CD14-positive monocyte (primary cell): Measurements from ENCODE around the gene C2orf66. TPM values are rescaled to one million over a fixed set of nuclear protein-coding genes. Genes with fewer than 3 reads are reported as not detected.

ENCODE experiments used
- DNase-seq, 3 donors: peaks; one replicate each; pipeline ENCODE4 v3.0.0-alpha.2; 2011 to 2022
- H2AFZ ChIP-seq: 2 replicates; pipeline ENCODE4 v1.6.0; 2012; ENCODE audit warnings: mild to moderate bottlenecking, low read depth, low read length, inconsistent platforms; ENCODE audit not compliant: insufficient read depth, poor library complexity, severe bottlenecking
- H3K27ac ChIP-seq, 2 donors: 1 replicate in 1 of 2; 2 replicates in 1 of 2; pipeline ENCODE4 v1.5.1; 2012 to 2013; ENCODE audit warnings: low read length in 2 of 2, control low read depth in 1 of 2, inconsistent platforms in 1 of 2, low read depth in 1 of 2, mild to moderate bottlenecking in 1 of 2
- H3K27me3 ChIP-seq, 2 donors: one replicate each; pipeline versions ENCODE4 v1.6.0 to v1.6.1; 2011 to 2013; ENCODE audit warnings: low read length in 2 of 2; ENCODE audit not compliant: control insufficient read depth in 2 of 2, insufficient read depth in 2 of 2
- H3K36me3 ChIP-seq, 2 donors: replicated peaks in 1 of 2; 1 replicate in 1 of 2; 2 replicates in 1 of 2; pipeline versions ENCODE4 v1.5.1 to v1.6.1; 2012 to 2013; ENCODE audit warnings: low read length in 2 of 2, control low read depth in 1 of 2, inconsistent platforms in 1 of 2, mild to moderate bottlenecking in 1 of 2; ENCODE audit not compliant: insufficient read depth in 2 of 2, control insufficient read depth in 1 of 2
- H3K4me1 ChIP-seq, 2 donors: 1 replicate in 1 of 2; 2 replicates in 1 of 2; pipeline versions ENCODE4 v1.5.1 to v1.6.1; 2012 to 2013; ENCODE audit warnings: low read length in 2 of 2, control low read depth in 1 of 2, inconsistent platforms in 1 of 2, mild to moderate bottlenecking in 1 of 2, moderate library complexity in 1 of 2; ENCODE audit not compliant: insufficient read depth in 2 of 2, control insufficient read depth in 1 of 2
- H3K4me2 ChIP-seq: replicated peaks from 2 replicates; pipeline ENCODE3; 2012; ENCODE audit warnings: low read length, moderate library complexity, mild to moderate bottlenecking; ENCODE audit not compliant: poor library complexity, severe bottlenecking; ENCODE audit errors: extremely low read depth
- H3K4me3 ChIP-seq, 3 experiments: fragments of 200-600 bp in 1 of 3; sonication (generic) in 1 of 3; replicated peaks in 1 of 3; 1 replicate in 2 of 3; 2 replicates in 1 of 3; pipeline ENCODE4 v1.5.1; 2011 to 2013; ENCODE audit warnings: low read length in 3 of 3, mild to moderate bottlenecking in 3 of 3, control low read depth in 2 of 3, low read depth in 2 of 3, inconsistent platforms in 1 of 3, moderate library complexity in 1 of 3
- H3K79me2 ChIP-seq: 2 replicates; pipeline ENCODE4 v1.6.0; 2012; ENCODE audit warnings: mild to moderate bottlenecking, control low read depth, inconsistent platforms, low read length, moderate library complexity; ENCODE audit not compliant: insufficient read depth
- H3K9ac ChIP-seq: 2 replicates; pipeline ENCODE4 v1.6.0; 2017; ENCODE audit warnings: low read length, mild to moderate bottlenecking; ENCODE audit not compliant: insufficient read depth, poor library complexity, severe bottlenecking
- H3K9me3 ChIP-seq, 2 donors: replicated peaks in 1 of 2; 1 replicate in 1 of 2; 2 replicates in 1 of 2; pipeline versions ENCODE4 v1.5.1 to v1.6.1; 2012 to 2013; ENCODE audit warnings: low read length in 2 of 2, control low read depth in 1 of 2; ENCODE audit not compliant: control insufficient read depth in 1 of 2, insufficient read depth in 1 of 2
- H4K20me1 ChIP-seq: 2 replicates; pipeline ENCODE4 v1.6.0; 2012; ENCODE audit warnings: mild to moderate bottlenecking, low read length, control low read depth, moderate library complexity; ENCODE audit not compliant: insufficient read depth
- H3K27ac Mint-ChIP-seq, 7 donors: one replicate each; pipeline ENCODE4 v1.8.0; 2020; ENCODE audit warnings: mild to moderate bottlenecking in 7 of 7, mixed read lengths in 7 of 7, moderate library complexity in 6 of 7, inconsistent platforms in 2 of 7
- H3K27me3 Mint-ChIP-seq, 3 donors: one replicate each; pipeline ENCODE4 v1.8.0; 2021 to 2022; ENCODE audit warnings: low read depth in 3 of 3, mild to moderate bottlenecking in 3 of 3, mixed read lengths in 3 of 3, moderate library complexity in 3 of 3, inconsistent platforms in 1 of 3
- H3K36me3 Mint-ChIP-seq, 2 donors: one replicate each; pipeline ENCODE4 v1.8.0; 2020; ENCODE audit warnings: mixed read lengths in 2 of 2, inconsistent platforms in 1 of 2, mild to moderate bottlenecking in 1 of 2
- H3K4me1 Mint-ChIP-seq: one replicate; pipeline ENCODE4 v1.8.0; 2020; ENCODE audit warnings: mild to moderate bottlenecking, mixed read lengths
- H3K4me3 Mint-ChIP-seq, 2 donors: one replicate each; pipeline ENCODE4 v1.8.0; 2020; ENCODE audit warnings: mild to moderate bottlenecking in 2 of 2, mixed read lengths in 2 of 2, moderate library complexity in 1 of 2
- H3K9me3 Mint-ChIP-seq, 7 donors: one replicate each; pipeline ENCODE4 v1.8.0; 2020 to 2022; ENCODE audit warnings: mixed read lengths in 7 of 7, mild to moderate bottlenecking in 6 of 7, moderate library complexity in 6 of 7, inconsistent platforms in 2 of 7
- WGBS: methylation state at CpG from one replicate; pipeline ENCODE4 v1.1.5; 2013; ENCODE audit warnings: missing lambda C conversion rate; ENCODE audit not compliant: insufficient coverage; 5-methylcytosine and 5-hydroxymethylcytosine counted together
- intact Hi-C, 2 donors: fragments of 100-400 bp; cut with micrococcal nuclease; formaldehyde crosslinking; loops; one replicate each; pipeline versions ENCODE4 v1.15.0 to v1.15.1; 2023
- polyA plus RNA-seq, 3 donors: library from polyadenylated mRNA; depleted of rRNA in 1 of 3; unstranded in 2 of 3; stranded (reverse) in 1 of 3; fragments of 300-500 nt in 2 of 3; fragments of >200 nt in 1 of 3; fragmentation: Illumina TruSeq in 2 of 3; gene quantifications; 1 replicate in 2 of 3; 2 replicates in 1 of 3; pipeline ENCODE4 v1.2.3, GENCODE V29; 2012 to 2021
- small RNA-seq: library from RNA; depleted of rRNA; stranded (forward); fragments of <200 nt; gene quantifications from one replicate; pipeline ENCODE3, GENCODE V24; 2012; ENCODE audit warnings: low read depth; ENCODE audit not compliant: insufficient read length
- TF ChIP-seq, protein P1 (sequence below): fragments of 200-600 bp; IDR thresholded peaks from one replicate; pipeline ENCODE4 v1.8.0; 2022; ENCODE audit warnings: antibody characterized with exemption, mild to moderate bottlenecking

Gene C2orf66
- polyA plus RNA-seq, 3 donors, result not detected

- H3K36me3 Mint-ChIP-seq, result peaks cover 35 to 39% of the 10 kb centered on the region in 2 donors
- peaks cover 4 to 18% (median 15%) of the 10 kb centered on the region in 7 donors for H3K9me3 Mint-ChIP-seq
- Histone ChIP-seq H3K4me3 (no peak overlapping the region), H3K27me3 (no peaks in the 10 kb centered on the region), H3K9me3 (no peaks in the 10 kb centered on the region), H3K4me1 (no peaks in the 10 kb centered on the region), H3K4me2 (no peak overlapping the region), H3K9ac (no peak overlapping the region), H3K79me2 (no peaks in the 10 kb centered on the region), H2AFZ (no peak overlapping the region), H3K27ac (no peak overlapping the region), H3K36me3 (peaks cover 23 to 46% of the 10 kb centered on the region in 2 donors), H4K20me1 (no peaks in the 10 kb centered on the region)
- no peaks in the 10 kb centered on the region for H3K4me1 Mint-ChIP-seq
- TF ChIP-seq, protein P1, sequence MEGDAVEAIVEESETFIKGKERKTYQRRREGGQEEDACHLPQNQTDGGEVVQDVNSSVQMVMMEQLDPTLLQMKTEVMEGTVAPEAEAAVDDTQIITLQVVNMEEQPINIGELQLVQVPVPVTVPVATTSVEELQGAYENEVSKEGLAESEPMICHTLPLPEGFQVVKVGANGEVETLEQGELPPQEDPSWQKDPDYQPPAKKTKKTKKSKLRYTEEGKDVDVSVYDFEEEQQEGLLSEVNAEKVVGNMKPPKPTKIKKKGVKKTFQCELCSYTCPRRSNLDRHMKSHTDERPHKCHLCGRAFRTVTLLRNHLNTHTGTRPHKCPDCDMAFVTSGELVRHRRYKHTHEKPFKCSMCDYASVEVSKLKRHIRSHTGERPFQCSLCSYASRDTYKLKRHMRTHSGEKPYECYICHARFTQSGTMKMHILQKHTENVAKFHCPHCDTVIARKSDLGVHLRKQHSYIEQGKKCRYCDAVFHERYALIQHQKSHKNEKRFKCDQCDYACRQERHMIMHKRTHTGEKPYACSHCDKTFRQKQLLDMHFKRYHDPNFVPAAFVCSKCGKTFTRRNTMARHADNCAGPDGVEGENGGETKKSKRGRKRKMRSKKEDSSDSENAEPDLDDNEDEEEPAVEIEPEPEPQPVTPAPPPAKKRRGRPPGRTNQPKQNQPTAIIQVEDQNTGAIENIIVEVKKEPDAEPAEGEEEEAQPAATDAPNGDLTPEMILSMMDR, result no peak
- no peak overlapping the region for H3K4me3 Mint-ChIP-seq
- peaks cover 0 to 1% (median 0%) of the 10 kb centered on the region in 3 donors for H3K27me3 Mint-ChIP-seq
- 96% methylated on average over 3 of the region's 5 CpGs for WGBS
- no peak for DNase-seq
- H3K27ac Mint-ChIP-seq, result no peak overlapping the region
- intact Hi-C loops, result loop anchor here in 1 of 2 donors (10.0 kb wide), 1 partner anchor 625 kb away; no protein-coding TSS in a partner anchor
Observed at GRCh38 chr2:196759378-196759706, 49.8 kb downstream of the C2orf66 start.

GRCh38 chr2:196758474-196759377 lies 50.4 kb downstream of the C2orf66 start:
- Histone ChIP-seq H3K27me3 (no peaks in the 10 kb centered on the region), H3K4me1 (no peaks in the 10 kb centered on the region), H3K36me3 (peaks cover 17 to 40% of the 10 kb centered on the region in 2 donors), H3K9ac (no peak overlapping the region), H3K79me2 (no peaks in the 10 kb centered on the region), H3K4me3 (no peak overlapping the region), H2AFZ (no peak overlapping the region), H3K4me2 (no peak overlapping the region), H3K27ac (no peak overlapping the region), H4K20me1 (no peaks in the 10 kb centered on the region), H3K9me3 (no peaks in the 10 kb centered on the region)
- Mint-ChIP-seq H3K36me3 (peaks cover 30 to 34% of the 10 kb centered on the region in 2 donors), H3K4me1 (no peaks in the 10 kb centered on the region), H3K9me3 (peaks cover 5 to 23% (median 18%) of the 10 kb centered on the region in 7 donors), H3K27me3 (peaks cover 0 to 3% (median 1%) of the 10 kb centered on the region in 3 donors), H3K27ac (no peak overlapping the region), H3K4me3 (no peak overlapping the region)
- TF ChIP-seq, protein P1, result peak; percentile 43
- 100% methylated on average over 1 of the region's 3 CpGs for WGBS
- intact Hi-C loops, result loop anchor here in 1 of 2 donors (10.0 kb wide), 1 partner anchor 626 kb away; no protein-coding TSS in a partner anchor
- DNase-seq, result no peak

Small RNA genes lying within 50 kb of the gene (small RNA-seq; reads per million reads assigned to genes)
- not detected for gene AC012486.1

Other genes with a start within 250 kb of the C2orf66 start
- gene HECW2, start 215.8 kb downstream of the C2orf66 start, polyA plus RNA-seq, result under 1 TPM; 0.35 to 0.89 (median 0.39) TPM
- under 1 TPM in 1 of 3 donors, not detected in 2; 0.09 TPM for gene CCDC150, start 169.6 kb downstream of the C2orf66 start, polyA plus RNA-seq
- 10 to 100 TPM in 2 of 3 donors, 1 to 10 TPM in 1; 5.0 to 15.5 (median 11.2) TPM for gene GTF3C3, start 9.7 kb downstream of the C2orf66 start, polyA plus RNA-seq
- under 1 TPM; 0.10 to 0.81 (median 0.33) TPM for gene PGAP1, start 117.4 kb upstream of the C2orf66 start, polyA plus RNA-seq